Activated CD4-positive, alpha-beta T cell treated with anti-CD3 and anti-CD28 coated beads, Interleukin-2, Interleukin-6, amounts not matched to agents 100 ng/mL and 50 ng/mL, durations not matched to agents 16 hours and 8 hours (primary cell): ENCODE data around the gene INPP5D.
"Not testable (repeated sequence)": the region's sequence is repeated elsewhere in the genome, so short reads cannot be mapped to it uniquely, and the experiment has no call there.

Experiments
- DNase-seq: peaks from one replicate; pipeline ENCODE4 v3.0.0-alpha.2; 2020

The INPP5D gene

GRCh38 chr2:233099820-233100191, 39.7 kb downstream of the INPP5D start:
- DNase-seq = not testable (repeated sequence)

GRCh38 chr2:233100192-233100998, 40.3 kb downstream of the INPP5D start:
- DNase-seq = peak; percentile 64

- DNase-seq = no peak
Measured at GRCh38 chr2:233101141-233101540, 41.0 kb downstream of the INPP5D start.

GRCh38 chr2:233101816-233102215, 41.7 kb downstream of the INPP5D start:
- no peak for DNase-seq

GRCh38 chr2:233105156-233105895, 45.2 kb downstream of the INPP5D start:
- DNase-seq = no peak

- DNase-seq = no peak
Measured at GRCh38 chr2:233105930-233106329, 45.8 kb downstream of the INPP5D start.

- DNase-seq = no peak
Measured at GRCh38 chr2:233107011-233107410, 46.9 kb downstream of the INPP5D start.

- no peak for DNase-seq
Measured at GRCh38 chr2:233107831-233108300, 47.7 kb downstream of the INPP5D start.

GRCh38 chr2:233108611-233109490, 48.7 kb downstream of the INPP5D start:
- DNase-seq = no peak

GRCh38 chr2:233111427-233111826, 51.3 kb downstream of the INPP5D start:
- no peak for DNase-seq

GRCh38 chr2:233112329-233112728, 52.2 kb downstream of the INPP5D start:
- DNase-seq = no peak

GRCh38 chr2:233112776-233113452, 52.8 kb downstream of the INPP5D start:
- DNase-seq = no peak

- no peak for DNase-seq
Measured at GRCh38 chr2:233114421-233114861, 54.3 kb downstream of the INPP5D start.

GRCh38 chr2:233115121-233115520, 55.0 kb downstream of the INPP5D start:
- DNase-seq = no peak

- no peak for DNase-seq
Measured at GRCh38 chr2:233115741-233116140, 55.6 kb downstream of the INPP5D start.

GRCh38 chr2:233116946-233117345, 56.8 kb downstream of the INPP5D start:
- no peak for DNase-seq

- DNase-seq = no peak
Measured at GRCh38 chr2:233117351-233117750, 57.2 kb downstream of the INPP5D start.

- DNase-seq = no peak
Measured at GRCh38 chr2:233117811-233118647, 57.9 kb downstream of the INPP5D start.

- DNase-seq = no peak
Measured at GRCh38 chr2:233118648-233119000, 58.5 kb downstream of the INPP5D start.

- no peak for DNase-seq
Measured at GRCh38 chr2:233119123-233119522, 59.0 kb downstream of the INPP5D start.

- no peak for DNase-seq
Measured at GRCh38 chr2:233119806-233120205, 59.7 kb downstream of the INPP5D start.

- DNase-seq = no peak
Measured at GRCh38 chr2:233120459-233120858, 60.3 kb downstream of the INPP5D start.
